ENCODE data around the gene GRM8. TPM values are rescaled to one million over a fixed set of nuclear protein-coding genes. Genes with fewer than 3 reads are reported as not detected.
"Not testable (repeated sequence)": the region's sequence is repeated elsewhere in the genome, so short reads cannot be mapped to it uniquely, and the experiment has no call there.

Gene GRM8
- total and polyA plus RNA-seq, 8 donors: 0.11 to 1.2 (median 0.89) TPM

GRCh38 chr7:126686474-126686873, 566.3 kb downstream of the GRM8 start:
- Histone ChIP-seq H3K27ac (no peak overlapping the region), H3K27me3 (no peaks in the 10 kb centered on the region), H3K9me3 (no peaks in the 10 kb centered on the region), H3K4me1 (no peaks in the 10 kb centered on the region), H3K4me3 (no peak overlapping the region), H3K36me3 (no peaks in the 10 kb centered on the region)
- DNase-seq (peak in 1 of 6 donors; percentile 25), ATAC-seq (no peak), FAIRE-seq (no peak)
- 84 to 96% methylated on average over 5 of the region's 5 CpGs for whole genome bisulfite sequencing, 2 donors
- intact Hi-C loops (cut with DNase I): no loop called here
- TF ChIP-seq, protein P1, sequence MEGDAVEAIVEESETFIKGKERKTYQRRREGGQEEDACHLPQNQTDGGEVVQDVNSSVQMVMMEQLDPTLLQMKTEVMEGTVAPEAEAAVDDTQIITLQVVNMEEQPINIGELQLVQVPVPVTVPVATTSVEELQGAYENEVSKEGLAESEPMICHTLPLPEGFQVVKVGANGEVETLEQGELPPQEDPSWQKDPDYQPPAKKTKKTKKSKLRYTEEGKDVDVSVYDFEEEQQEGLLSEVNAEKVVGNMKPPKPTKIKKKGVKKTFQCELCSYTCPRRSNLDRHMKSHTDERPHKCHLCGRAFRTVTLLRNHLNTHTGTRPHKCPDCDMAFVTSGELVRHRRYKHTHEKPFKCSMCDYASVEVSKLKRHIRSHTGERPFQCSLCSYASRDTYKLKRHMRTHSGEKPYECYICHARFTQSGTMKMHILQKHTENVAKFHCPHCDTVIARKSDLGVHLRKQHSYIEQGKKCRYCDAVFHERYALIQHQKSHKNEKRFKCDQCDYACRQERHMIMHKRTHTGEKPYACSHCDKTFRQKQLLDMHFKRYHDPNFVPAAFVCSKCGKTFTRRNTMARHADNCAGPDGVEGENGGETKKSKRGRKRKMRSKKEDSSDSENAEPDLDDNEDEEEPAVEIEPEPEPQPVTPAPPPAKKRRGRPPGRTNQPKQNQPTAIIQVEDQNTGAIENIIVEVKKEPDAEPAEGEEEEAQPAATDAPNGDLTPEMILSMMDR (IDR thresholded peaks at IDR 0.05): no peak

DNA sequence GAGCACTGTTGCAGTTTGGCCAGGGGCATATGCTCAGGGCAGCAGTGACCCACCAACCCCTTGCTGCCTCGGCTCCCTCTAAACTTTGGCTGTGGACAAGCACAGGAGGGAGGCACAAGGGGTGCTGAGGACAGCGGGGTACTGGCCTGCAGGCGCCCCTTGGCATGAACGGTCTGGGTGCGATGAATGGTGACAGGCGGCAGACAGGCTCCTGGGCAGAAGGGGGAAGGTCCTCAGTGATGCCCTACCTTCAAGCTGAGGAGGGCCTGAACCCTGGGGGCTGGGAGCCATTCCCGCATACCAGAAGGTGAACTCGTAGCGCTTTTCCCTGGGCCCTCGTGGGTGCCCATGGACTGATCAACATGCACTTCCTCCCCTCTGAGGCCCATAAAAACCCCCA, 567.1 kb downstream of the GRM8 start:
- Histone ChIP-seq H3K27ac (no peak overlapping the region), H3K4me3 (no peak overlapping the region), H3K4me1 (no peaks in the 10 kb centered on the region), H3K27me3 (no peaks in the 10 kb centered on the region), H3K36me3 (no peaks in the 10 kb centered on the region), H3K9me3 (no peaks in the 10 kb centered on the region)
- TF ChIP-seq, protein P1 (IDR thresholded peaks at IDR 0.05): no peak
- WGBS, 2 donors: 89 to 95% methylated on average over 10 of the region's 10 CpGs
- ATAC-seq: no peak
- peak in 1 of 6 donors; percentile 46 for DNase-seq
- intact Hi-C loops (cut with DNase I): no loop called here
- FAIRE-seq: no peak

DNA sequence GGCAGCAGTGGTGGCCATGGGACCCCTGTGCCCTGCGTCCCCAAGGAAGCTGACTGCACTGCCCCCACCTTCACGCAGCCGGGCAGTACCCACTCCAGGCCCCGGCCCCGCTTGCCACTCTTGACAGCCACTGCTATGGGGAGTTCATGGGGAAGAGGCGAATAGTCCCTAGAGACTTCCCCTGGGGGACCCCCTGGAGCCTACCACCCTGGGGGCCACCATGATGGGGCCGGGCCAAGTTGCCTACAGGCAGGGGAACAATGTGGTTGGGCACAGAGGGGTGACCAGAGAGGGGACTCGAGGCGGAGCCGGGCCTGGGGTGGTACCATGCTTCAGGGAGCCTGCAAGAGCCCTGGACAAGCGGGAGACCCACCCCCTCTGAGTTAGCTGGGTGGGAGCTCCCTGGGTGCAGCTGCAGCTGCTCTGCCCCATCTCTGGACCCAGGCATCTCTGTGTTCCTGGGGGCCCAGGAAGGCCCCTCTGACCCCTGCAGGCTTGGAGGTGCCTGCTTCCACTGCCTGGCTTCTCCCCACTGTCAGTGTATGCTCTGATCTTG, 567.6 kb downstream of the GRM8 start:
- peak in 1 of 6 donors; percentile 66 for DNase-seq
- no peak overlapping the region for H3K4me3 ChIP-seq
- intact Hi-C loops (cut with DNase I): no loop called here
- no peaks in the 10 kb centered on the region for H3K9me3 ChIP-seq
- no peak for ATAC-seq
- 90 to 96% methylated on average over 11 of the region's 11 CpGs for WGBS, 2 donors
- no peaks in the 10 kb centered on the region for H3K27me3 ChIP-seq
- no peaks in the 10 kb centered on the region for H3K4me1 ChIP-seq
- TF ChIP-seq, protein P1 (IDR thresholded peaks at IDR 0.05): no peak
- H3K27ac ChIP-seq: no peak overlapping the region
- no peak for FAIRE-seq
- H3K36me3 ChIP-seq: no peaks in the 10 kb centered on the region

DNA sequence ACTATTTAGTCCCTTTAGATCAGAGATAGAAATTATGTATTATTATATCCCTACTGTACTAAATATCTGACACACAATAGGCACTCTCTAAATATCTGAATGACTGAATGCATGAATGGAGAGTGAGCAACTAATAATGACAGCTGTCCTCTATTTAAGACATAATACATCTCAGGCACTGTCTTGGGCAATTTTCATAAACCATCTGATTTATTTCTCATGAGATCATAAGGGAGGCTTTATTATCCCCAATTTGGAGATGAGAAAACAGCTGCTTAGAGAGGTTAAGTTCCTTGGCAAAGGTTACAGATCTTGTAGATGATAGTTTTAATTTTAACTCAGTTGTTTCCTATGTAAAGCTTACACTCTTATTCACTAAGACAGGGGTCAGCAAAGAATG, 570.6 kb downstream of the GRM8 start:
- FAIRE-seq (no peak), ATAC-seq (no peak), DNase-seq (no peak)

DNA sequence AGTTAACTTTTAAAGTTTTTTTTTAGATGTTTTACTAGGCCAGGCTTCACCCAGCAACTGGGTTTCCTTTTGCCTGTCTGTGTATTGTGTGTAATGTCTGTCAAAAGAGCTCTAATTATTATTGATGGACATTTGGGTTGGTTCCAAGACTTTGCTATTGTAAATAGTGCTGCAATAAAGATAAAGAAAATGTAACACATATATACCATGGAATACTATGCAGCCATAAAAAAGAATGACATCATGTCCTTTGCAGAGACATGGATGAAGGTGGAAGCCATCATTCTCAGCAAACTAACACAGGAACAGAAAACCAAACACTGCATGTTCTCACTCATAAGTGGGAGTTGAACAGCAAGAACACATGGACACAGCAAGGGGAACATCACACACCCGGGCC, 584.0 kb downstream of the GRM8 start:
- WGBS, 2 donors: 84 to 86% methylated on average over 1 of the region's 1 CpG
- H3K27ac ChIP-seq; H3K9me3 ChIP-seq; H3K4me1 ChIP-seq; DNase-seq; FAIRE-seq; H3K4me3 ChIP-seq; H3K36me3 ChIP-seq; H3K27me3 ChIP-seq; ATAC-seq; intact Hi-C loops (cut with DNase I): not testable (repeated sequence)

More for the DNA sequence above, 570.6 kb downstream of the GRM8 start:
- Histone ChIP-seq H3K27me3 (no peaks in the 10 kb centered on the region), H3K36me3 (no peaks in the 10 kb centered on the region), H3K27ac (no peak overlapping the region), H3K4me1 (no peaks in the 10 kb centered on the region), H3K9me3 (no peaks in the 10 kb centered on the region), H3K4me3 (no peak overlapping the region)
- intact Hi-C loops (cut with DNase I): no loop called here
- TF ChIP-seq, protein P1 (IDR thresholded peaks at IDR 0.05): no peak
